ENCODE data around the gene STIP1. TPM values are rescaled to one million over a fixed set of nuclear protein-coding genes. Genes with fewer than 3 reads are reported as not detected.

STIP1 gene
- total and polyA plus RNA-seq, 2 of the 8 experiments (the other 6 are each of a cell fraction or from before 2014, with no cell fraction given), result 140 to 329 TPM

DNA sequence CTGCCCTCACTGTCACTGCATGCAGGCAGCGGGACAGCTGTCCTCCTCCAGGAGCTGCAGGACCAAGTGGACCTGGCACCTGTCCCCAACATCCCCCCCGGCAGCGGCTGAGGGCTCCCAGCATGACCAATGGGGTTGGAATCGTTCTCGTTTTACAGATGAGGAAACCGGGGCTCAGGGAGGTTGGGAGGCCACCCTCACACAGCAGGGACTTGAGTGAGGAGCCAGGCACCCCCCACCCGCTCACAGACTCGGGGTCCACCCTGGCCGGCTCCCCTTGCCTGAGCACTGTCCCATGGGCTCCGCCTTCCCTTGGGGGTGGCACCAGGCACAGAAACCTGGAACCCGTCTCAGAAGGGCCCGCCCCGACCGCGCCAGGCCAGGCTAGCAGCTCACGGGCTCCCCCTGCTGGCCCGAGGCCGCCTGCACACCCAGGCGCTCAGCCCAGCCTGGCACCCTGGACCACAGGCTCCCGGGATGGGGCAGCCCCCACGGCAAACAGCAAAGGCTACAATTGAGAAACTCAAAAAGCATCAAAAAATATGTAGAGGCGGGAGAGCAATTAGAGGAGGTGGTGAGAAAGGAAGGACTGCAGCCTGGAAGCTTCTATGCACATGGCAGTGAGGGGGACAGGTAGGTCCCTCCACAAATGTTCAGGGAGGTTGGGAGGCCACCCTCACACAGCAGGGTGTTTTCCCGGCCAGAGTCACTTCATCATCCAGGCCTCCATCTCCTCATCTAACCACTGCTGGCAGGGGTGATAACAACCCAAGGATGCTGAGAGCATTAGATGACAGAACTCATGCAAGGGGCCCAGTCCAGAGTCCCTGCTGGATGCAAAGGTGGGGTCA, 32.9 kb upstream of the STIP1 start (continued):
- TF ChIP-seq HDAC2 (IDR thresholded peaks at IDR 0.05; ENCODE audit: borderline replicate concordance in 1 of 2, low read depth in 2 of 2, low read length in 2 of 2) (no peak), RAD21 (IDR thresholded peaks at IDR 0.05 in 1 of 2, conservative IDR thresholded peaks at IDR 0.05 in 1 of 2; ENCODE audit: low read depth in 2 of 2, low read length in 2 of 2) (peak; percentile 80 to 89), CBX8 (IDR thresholded peaks at IDR 0.05; ENCODE audit: borderline replicate concordance, low read depth, low read length) (no peak), RBBP5 (IDR thresholded peaks at IDR 0.05; ENCODE audit: borderline replicate concordance, low read depth, low read length) (no peak), SIN3A (conservative IDR thresholded peaks at IDR 0.05 in 1 of 2, IDR thresholded peaks at IDR 0.05 in 1 of 2; ENCODE audit: low read depth in 1 of 2, low read length in 2 of 2) (0 out of 4 replicates have a peak, but pooled peaks of 1 of the 2 experiments have one; percentile 40), CHD2 (IDR thresholded peaks at IDR 0.05; ENCODE audit: low read length) (no peak), CBX5 (IDR thresholded peaks at IDR 0.05; ENCODE audit: low read depth, low read length) (no peak), BRCA1 (IDR thresholded peaks at IDR 0.05; ENCODE audit: low read depth, low read length) (no peak), MAX (IDR thresholded peaks at IDR 0.05) (0 out of 2 replicates have a peak, but pooled peaks have one; percentile 27), GABPA (IDR thresholded peaks at IDR 0.05; ENCODE audit: borderline replicate concordance, insufficient read depth, low read length) (peak; percentile 74; the same call in 1 of the 2 replicates), EZH2 (IDR thresholded peaks at IDR 0.05; ENCODE audit: low read depth, low read length, severe bottlenecking) (no peak), EGR1 (IDR thresholded peaks at IDR 0.05; ENCODE audit: borderline replicate concordance, low read depth, low read length) (no peak), GTF2F1 (IDR thresholded peaks at IDR 0.05; ENCODE audit: borderline replicate concordance, low read depth, low read length) (no peak), BCL11A (IDR thresholded peaks at IDR 0.05; ENCODE audit: low read depth in 2 of 2, low read length in 2 of 2) (no peak)
- TF ChIP-seq, protein P1, sequence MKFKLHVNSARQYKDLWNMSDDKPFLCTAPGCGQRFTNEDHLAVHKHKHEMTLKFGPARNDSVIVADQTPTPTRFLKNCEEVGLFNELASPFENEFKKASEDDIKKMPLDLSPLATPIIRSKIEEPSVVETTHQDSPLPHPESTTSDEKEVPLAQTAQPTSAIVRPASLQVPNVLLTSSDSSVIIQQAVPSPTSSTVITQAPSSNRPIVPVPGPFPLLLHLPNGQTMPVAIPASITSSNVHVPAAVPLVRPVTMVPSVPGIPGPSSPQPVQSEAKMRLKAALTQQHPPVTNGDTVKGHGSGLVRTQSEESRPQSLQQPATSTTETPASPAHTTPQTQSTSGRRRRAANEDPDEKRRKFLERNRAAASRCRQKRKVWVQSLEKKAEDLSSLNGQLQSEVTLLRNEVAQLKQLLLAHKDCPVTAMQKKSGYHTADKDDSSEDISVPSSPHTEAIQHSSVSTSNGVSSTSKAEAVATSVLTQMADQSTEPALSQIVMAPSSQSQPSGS (IDR thresholded peaks at IDR 0.05; ENCODE audit: low read length), result no peak

Data from H1 (cell line).